ENCODE data around the gene CD81.

- no peak for TF ChIP-seq CTCF (conservative IDR thresholded peaks at IDR 0.05 in 1 of 2, IDR thresholded peaks at IDR 0.05 in 1 of 2; ENCODE audit: low read depth in 1 of 2, low read length in 2 of 2)
- TF ChIP-seq EZH2 (IDR thresholded peaks at IDR 0.05; ENCODE audit: low read length, missing control alignments), result no peak
These were observed 13.6 kb downstream of the CD81 start for GRCh38 chr11:2390725-2391151.
